ENCODE data around the gene WASHC2C.
"Not testable (repeated sequence)": the region's sequence is repeated elsewhere in the genome, so short reads cannot be mapped to it uniquely, and the experiment has no call there.

The WASHC2C gene

GRCh38 chr10:45811075-45811474 lies 84.0 kb downstream of the WASHC2C start:
- no peak for DNase-seq (ENCODE audit: low read depth)
- TF ChIP-seq CTCF (conservative IDR thresholded peaks at IDR 0.05; ENCODE audit: control insufficient read depth, insufficient read depth, low read depth, low read length): no peak

GRCh38 chr10:45812959-45813358 lies 85.9 kb downstream of the WASHC2C start:
- DNase-seq (ENCODE audit: low read depth); H3K4me3 ChIP-seq (ENCODE audit: control insufficient read depth, low read depth, low read length): not testable (repeated sequence)

More at GRCh38 chr10:45811075-45811474, 84.0 kb downstream of the WASHC2C start:
- H3K4me3 ChIP-seq (ENCODE audit: control insufficient read depth, low read depth, low read length): no peak overlapping the region

- not testable (repeated sequence) for H3K4me3 ChIP-seq (ENCODE audit: control insufficient read depth, low read depth, low read length); DNase-seq (ENCODE audit: low read depth)
Observed at GRCh38 chr10:45814146-45814545, 87.1 kb downstream of the WASHC2C start.

GRCh38 chr10:45817130-45817859 lies 90.2 kb downstream of the WASHC2C start:
- H3K4me3 ChIP-seq (ENCODE audit: control insufficient read depth, low read depth, low read length): no peak overlapping the region
- DNase-seq (ENCODE audit: low read depth): no peak
- no peak for TF ChIP-seq CTCF (conservative IDR thresholded peaks at IDR 0.05; ENCODE audit: control insufficient read depth, insufficient read depth, low read depth, low read length)

- no peak for DNase-seq (ENCODE audit: low read depth)
- H3K4me3 ChIP-seq (ENCODE audit: control insufficient read depth, low read depth, low read length): no peak overlapping the region
- TF ChIP-seq CTCF (conservative IDR thresholded peaks at IDR 0.05; ENCODE audit: control insufficient read depth, insufficient read depth, low read depth, low read length): no peak
Observed at GRCh38 chr10:45817912-45818311, 90.8 kb downstream of the WASHC2C start.

- no peak for DNase-seq (ENCODE audit: low read depth)
- H3K4me3 ChIP-seq (ENCODE audit: control insufficient read depth, low read depth, low read length): no peak overlapping the region
- TF ChIP-seq CTCF (conservative IDR thresholded peaks at IDR 0.05; ENCODE audit: control insufficient read depth, insufficient read depth, low read depth, low read length): no peak
Observed at GRCh38 chr10:45819552-45819951, 92.5 kb downstream of the WASHC2C start.

- peak; percentile 19 for DNase-seq (ENCODE audit: low read depth)
- H3K4me3 ChIP-seq (ENCODE audit: control insufficient read depth, low read depth, low read length): not testable (repeated sequence)
Observed at GRCh38 chr10:45820107-45820830, 93.2 kb downstream of the WASHC2C start.

GRCh38 chr10:45822918-45823317 lies 95.9 kb downstream of the WASHC2C start:
- DNase-seq (ENCODE audit: low read depth); H3K4me3 ChIP-seq (ENCODE audit: control insufficient read depth, low read depth, low read length): not testable (repeated sequence)
